Astrocyte of the cerebellum (primary cell): ENCODE measurements around the gene CTR9.
A peak's percentile ranks its signal among the peaks of the same experiment; 100 is the strongest.

Source experiments
- DNase-seq: peaks from one replicate; pipeline ENCODE4 v3.0.0-alpha.2; 2011; ENCODE audit warnings: low read depth
- H3K4me3 ChIP-seq: 2 replicates; pipeline ENCODE4 v1.5.1; 2011; ENCODE audit warnings: mild to moderate bottlenecking, low read depth, low read length, moderate library complexity
- CTCF ChIP-seq: IDR thresholded peaks from 2 replicates; pipeline ENCODE4 v1.5.1; 2012; ENCODE audit warnings: low read length, low read depth, moderate library complexity, mild to moderate bottlenecking; ENCODE audit errors: missing control alignments
- in situ Hi-C: cut with HindIII; loops from 2 replicates; pipeline ENCODE4 v1.10.0; 2017; ENCODE audit warnings: low sequenced_read_pairs

Gene CTR9

GRCh38 chr11:10774811-10775210, 23.8 kb downstream of the CTR9 start:
- in situ Hi-C loops: loop anchor here (25.0 kb wide), 1 partner anchor 1012 kb away; no protein-coding TSS in a partner anchor
- no peak for TF ChIP-seq CTCF
- no peak overlapping the region for H3K4me3 ChIP-seq
- no peak for DNase-seq

GRCh38 chr11:10777393-10777793, 26.3 kb downstream of the CTR9 start:
- DNase-seq: no peak
- no peak overlapping the region for H3K4me3 ChIP-seq
- in situ Hi-C loops: loop anchor here (25.0 kb wide), 1 partner anchor 1010 kb away; no protein-coding TSS in a partner anchor
- TF ChIP-seq CTCF: no peak

- H3K4me3 ChIP-seq: no peak overlapping the region
- in situ Hi-C loops: loop anchor here (25.0 kb wide), 1 partner anchor 1009 kb away; no protein-coding TSS in a partner anchor
- DNase-seq: no peak
- TF ChIP-seq CTCF: no peak
Measured at GRCh38 chr11:10777806-10778205, 26.8 kb downstream of the CTR9 start.

GRCh38 chr11:10778217-10778970, 27.3 kb downstream of the CTR9 start:
- in situ Hi-C loops: loop anchor here (25.0 kb wide), 1 partner anchor 1009 kb away; no protein-coding TSS in a partner anchor
- TF ChIP-seq CTCF: no peak
- no peak overlapping the region for H3K4me3 ChIP-seq
- peak; percentile 19 for DNase-seq

GRCh38 chr11:10779086-10779485, 28.0 kb downstream of the CTR9 start:
- no peak for DNase-seq
- H3K4me3 ChIP-seq: no peak overlapping the region
- in situ Hi-C loops: loop anchor here (25.0 kb wide), 1 partner anchor 1008 kb away; no protein-coding TSS in a partner anchor
- TF ChIP-seq CTCF: no peak

GRCh38 chr11:10780040-10780439, 29.0 kb downstream of the CTR9 start:
- TF ChIP-seq CTCF: no peak
- DNase-seq: no peak
- no peak overlapping the region for H3K4me3 ChIP-seq
- in situ Hi-C loops: loop anchor here (25.0 kb wide), 1 partner anchor 1007 kb away; no protein-coding TSS in a partner anchor
